Measurements from ENCODE around the gene FNDC1.

- TF ChIP-seq CTCF (IDR thresholded peaks at IDR 0.05): no peak
- no peak for TF ChIP-seq POLR2A (IDR thresholded peaks at IDR 0.05)
Measured at GRCh38 chr6:159256128-159256527, 86.9 kb downstream of the FNDC1 start.

Measured in thyroid gland (tissue), 4 donors.